HG03139 (cell line): Measurements from ENCODE around the gene HDAC8.

Source experiments
- ATAC-seq: cut with Tn5 transposase; IDR thresholded peaks from one replicate; pipeline ENCODE4 v1.9.1; 2021; ENCODE audit not compliant: unreplicated experiment

The HDAC8 gene

GRCh38 chrX:72299891-72300630 lies 272.6 kb downstream of the HDAC8 start:
- ATAC-seq: no peak

GRCh38 chrX:72297953-72298730 lies 274.5 kb downstream of the HDAC8 start:
- no peak for ATAC-seq

GRCh38 chrX:72296991-72297390 lies 275.7 kb downstream of the HDAC8 start:
- no peak for ATAC-seq

- ATAC-seq: no peak
Observed at GRCh38 chrX:72295745-72296144, 276.9 kb downstream of the HDAC8 start.

- no peak for ATAC-seq
Observed at GRCh38 chrX:72294497-72294896, 278.1 kb downstream of the HDAC8 start.

- ATAC-seq: no peak
Observed at GRCh38 chrX:72282302-72282701, 290.3 kb downstream of the HDAC8 start.

- no peak for ATAC-seq
Observed at GRCh38 chrX:72280321-72280845, 292.3 kb downstream of the HDAC8 start.
